Stimulated activated CD4-positive, alpha-beta T cell treated with anti-CD3 and anti-CD28 coated beads, TNF-alpha, amount 100 ng/mL, for 4 hours (primary cell): ENCODE measurements around the gene KAT14.
"Not testable (repeated sequence)": the region's sequence is repeated elsewhere in the genome, so short reads cannot be mapped to it uniquely, and the experiment has no call there.

Source experiments
- DNase-seq, 3 experiments: peaks; one replicate each; pipeline ENCODE4 v3.0.0-alpha.2; 2020; ENCODE audit warnings: low read depth in 3 of 3

Gene KAT14

GRCh38 chr20:18164356-18164755 is 26.7 kb downstream of the KAT14 start:
- DNase-seq: no peak

GRCh38 chr20:18165553-18165952 is 27.9 kb downstream of the KAT14 start:
- no peak for DNase-seq

GRCh38 chr20:18166241-18166881 is 28.7 kb downstream of the KAT14 start:
- no peak for DNase-seq

- DNase-seq: no peak
Observed at GRCh38 chr20:18166950-18167349, 29.3 kb downstream of the KAT14 start.

- DNase-seq: no peak
Observed at GRCh38 chr20:18172379-18172778, 34.7 kb downstream of the KAT14 start.

- no peak for DNase-seq
Observed at GRCh38 chr20:18174906-18175683, 37.4 kb downstream of the KAT14 start.

DNA sequence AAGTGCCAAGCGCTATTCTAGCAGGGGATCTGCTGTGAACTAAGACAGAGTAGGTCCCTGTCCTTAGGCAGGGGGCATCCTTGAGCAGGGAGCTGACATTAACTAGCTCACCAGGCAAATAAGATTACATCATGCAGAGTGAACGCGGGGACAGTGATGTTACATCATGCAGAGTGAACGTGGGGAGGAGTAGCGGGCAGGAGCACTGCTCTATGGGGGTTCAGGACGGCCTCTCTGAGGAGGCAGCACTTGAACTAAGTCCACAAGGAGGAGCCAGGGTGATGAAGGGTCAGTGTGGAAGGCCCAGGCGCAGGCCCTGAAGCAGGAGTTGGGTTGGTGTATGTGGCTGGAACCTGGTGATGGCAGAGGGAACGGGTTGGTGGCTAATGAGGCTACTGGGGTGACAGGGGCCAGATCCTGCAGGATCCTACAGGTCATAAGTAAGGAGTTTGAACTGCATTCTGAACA is 38.7 kb downstream of the KAT14 start:
- DNase-seq: no peak

DNA sequence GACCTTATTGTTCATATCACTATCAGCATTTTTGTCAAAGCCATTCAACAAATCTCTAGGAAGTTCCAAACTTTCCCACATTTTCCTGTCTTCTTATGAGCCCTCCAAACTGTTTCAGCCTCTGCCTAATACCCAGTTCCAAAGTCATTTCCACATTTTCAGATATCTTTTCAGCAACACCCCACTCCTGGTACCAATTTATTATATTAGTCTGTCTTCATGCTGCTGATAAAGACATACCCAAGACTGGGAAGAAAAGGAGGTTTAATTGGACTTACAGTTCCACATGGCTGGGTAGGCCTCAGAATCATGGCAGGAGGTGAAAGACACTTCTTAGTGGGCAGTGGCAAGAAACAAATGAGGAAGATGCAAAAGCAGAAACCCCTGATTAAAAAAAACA is 42.7 kb downstream of the KAT14 start:
- DNase-seq: not testable (repeated sequence)

DNA sequence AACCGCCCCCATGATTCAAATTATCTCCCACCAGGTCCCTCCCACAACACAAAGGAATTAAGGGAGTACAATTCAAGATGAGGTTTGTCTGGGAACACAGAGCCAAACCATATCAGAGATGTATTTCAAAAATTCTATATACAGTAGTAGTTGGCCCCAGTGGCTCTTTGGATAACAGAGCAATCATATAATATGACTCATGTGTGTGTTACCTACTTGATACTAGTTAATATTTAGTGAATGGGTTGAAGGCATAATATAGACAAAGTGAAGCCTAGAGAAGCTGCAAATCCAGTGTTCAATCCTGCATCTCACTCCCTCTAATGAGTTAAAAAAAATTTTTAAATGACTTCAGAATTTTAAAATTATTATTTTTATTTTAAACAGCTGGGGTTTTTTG is 43.2 kb downstream of the KAT14 start:
- no peak for DNase-seq

DNA sequence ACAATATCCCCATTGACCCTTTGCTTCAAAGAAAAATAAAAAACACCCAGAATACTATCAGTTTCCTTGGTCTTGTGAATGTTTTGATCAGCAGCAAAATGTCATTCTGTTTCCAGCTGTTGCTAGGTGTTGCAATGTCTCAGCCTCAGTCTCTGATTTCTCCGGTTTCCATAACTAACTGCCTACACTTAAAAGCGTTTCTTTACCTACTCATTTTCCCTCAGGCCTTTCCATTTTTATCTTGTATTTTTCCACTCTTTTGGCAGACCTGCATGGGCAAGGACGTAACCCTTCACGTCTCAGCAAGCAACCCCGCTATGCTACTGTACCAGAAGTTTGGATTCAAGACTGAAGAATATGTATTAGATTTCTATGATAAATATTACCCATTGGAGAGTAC is 49.4 kb downstream of the KAT14 start:
- DNase-seq: no peak

GRCh38 chr20:18188434-18188833 is 50.8 kb downstream of the KAT14 start:
- no peak for DNase-seq

- no peak for DNase-seq
Observed at GRCh38 chr20:18190338-18191233, 52.9 kb downstream of the KAT14 start.

DNA sequence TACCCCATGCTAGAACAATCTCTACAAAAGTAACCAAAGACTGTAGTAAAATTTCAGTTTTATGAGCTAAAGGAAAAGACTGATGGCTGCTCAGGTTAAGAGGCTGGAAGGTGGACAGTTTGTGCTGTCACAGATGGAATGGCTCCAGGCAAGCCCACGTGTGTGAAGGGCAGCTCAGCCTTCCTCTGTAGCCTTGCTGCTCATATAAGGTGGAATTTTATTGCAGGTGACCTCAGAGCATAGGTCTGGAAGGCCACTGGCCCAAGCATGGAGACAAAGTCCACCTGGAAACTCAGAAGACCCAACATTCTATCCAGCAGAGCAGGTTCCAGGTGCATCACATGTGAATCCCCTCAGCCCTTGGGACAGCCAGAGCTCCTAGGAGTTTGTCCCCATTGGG is 53.6 kb downstream of the KAT14 start:
- no peak for DNase-seq

- not testable (repeated sequence) for DNase-seq
Observed at GRCh38 chr20:18194461-18194860, 56.8 kb downstream of the KAT14 start.

- no peak for DNase-seq
Observed at GRCh38 chr20:18195931-18196330, 58.3 kb downstream of the KAT14 start.

- no peak for DNase-seq
Observed at GRCh38 chr20:18197382-18198070, 59.9 kb downstream of the KAT14 start.

DNA sequence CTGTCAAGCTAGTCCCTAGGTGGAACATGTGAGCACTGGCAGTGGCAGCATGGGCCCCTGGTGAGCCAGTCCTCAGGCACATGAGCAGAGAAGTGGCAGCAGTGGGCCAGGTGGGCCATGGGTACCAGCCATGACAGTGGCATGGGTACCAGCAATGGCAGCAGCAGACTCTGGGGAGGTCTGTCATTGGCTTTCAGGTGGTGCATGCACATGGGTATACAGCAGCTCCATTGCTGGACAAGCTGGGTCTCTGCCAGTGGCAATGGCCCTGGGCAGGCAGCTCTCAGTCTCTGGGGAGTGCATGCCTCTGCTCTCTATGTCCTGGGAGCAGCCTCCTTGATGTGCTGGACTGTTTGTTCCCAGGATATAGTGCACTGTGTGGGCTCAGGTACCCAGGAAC is 65.3 kb downstream of the KAT14 start:
- DNase-seq: no peak

GRCh38 chr20:18203700-18204099 is 66.0 kb downstream of the KAT14 start:
- DNase-seq: not testable (repeated sequence)

DNA sequence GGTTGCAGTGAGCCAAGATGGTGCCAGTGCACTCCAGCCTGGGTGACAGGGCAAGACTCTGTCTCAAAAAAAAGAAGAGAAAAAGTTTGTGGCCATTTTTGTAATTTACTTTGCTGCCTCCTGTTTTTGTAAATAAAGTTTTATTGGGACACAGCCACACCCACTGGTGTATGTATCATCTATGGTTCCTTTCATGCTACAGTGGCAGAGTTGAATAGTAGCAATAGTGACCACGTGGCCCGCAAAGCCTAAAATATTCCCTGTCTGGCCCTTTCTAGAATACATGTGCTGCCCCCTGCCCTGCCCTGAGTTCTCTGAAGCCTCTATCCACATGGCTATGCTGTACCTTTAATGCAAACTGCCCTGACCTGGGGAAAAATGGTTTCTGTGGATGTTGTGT is 75.3 kb downstream of the KAT14 start:
- no peak for DNase-seq

- no peak for DNase-seq
Observed at GRCh38 chr20:18215566-18215965, 77.9 kb downstream of the KAT14 start.

DNA sequence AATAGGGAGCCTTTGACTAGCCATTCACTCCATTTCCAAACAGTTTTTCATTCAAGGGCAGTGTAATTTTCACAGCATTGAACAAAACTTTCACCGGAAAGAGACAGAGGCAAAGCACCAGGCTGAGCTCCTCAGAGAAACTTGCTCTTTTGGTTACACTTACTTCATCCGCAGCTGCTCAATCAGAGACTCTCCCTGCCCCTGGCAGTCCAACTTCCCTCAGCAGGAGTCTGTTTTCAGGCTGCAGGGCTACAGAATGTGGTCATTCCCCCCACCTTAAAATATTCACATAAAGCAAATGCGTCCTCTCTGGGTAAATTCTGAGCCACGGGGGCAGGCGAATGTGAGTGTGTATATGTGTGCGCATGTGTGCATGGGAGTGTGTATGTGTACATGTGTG is 80.6 kb downstream of the KAT14 start:
- no peak for DNase-seq

- DNase-seq: no peak
Observed at GRCh38 chr20:18223409-18223808, 85.7 kb downstream of the KAT14 start.
